GM21381 (cell line): ENCODE data around the gene TUT4.

Experiments
- ATAC-seq: cut with Tn5 transposase; IDR thresholded peaks from one replicate; pipeline ENCODE4 v1.9.1; 2021; ENCODE audit warnings: mild to moderate bottlenecking, moderate library complexity; ENCODE audit not compliant: unreplicated experiment

The TUT4 gene

DNA sequence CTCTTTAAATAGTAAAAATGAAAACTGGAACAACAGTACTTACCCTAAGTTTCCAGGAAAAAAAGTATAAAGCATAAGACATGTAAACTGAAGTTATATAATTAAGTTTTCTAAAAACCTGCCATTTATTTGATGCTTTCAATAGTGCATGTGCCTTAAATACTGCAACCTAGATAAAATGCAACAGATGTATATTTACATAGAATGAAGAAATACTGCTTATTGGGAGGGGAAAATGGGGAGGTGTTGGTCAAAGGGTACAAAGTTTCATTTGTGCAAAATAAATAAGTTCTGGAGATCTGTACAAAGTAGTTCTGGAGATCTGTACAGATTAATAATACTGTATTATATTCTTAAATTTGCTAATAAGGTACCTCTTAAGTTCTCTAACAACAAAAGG is 79.9 kb downstream of the TUT4 start:
- ATAC-seq: no peak

DNA sequence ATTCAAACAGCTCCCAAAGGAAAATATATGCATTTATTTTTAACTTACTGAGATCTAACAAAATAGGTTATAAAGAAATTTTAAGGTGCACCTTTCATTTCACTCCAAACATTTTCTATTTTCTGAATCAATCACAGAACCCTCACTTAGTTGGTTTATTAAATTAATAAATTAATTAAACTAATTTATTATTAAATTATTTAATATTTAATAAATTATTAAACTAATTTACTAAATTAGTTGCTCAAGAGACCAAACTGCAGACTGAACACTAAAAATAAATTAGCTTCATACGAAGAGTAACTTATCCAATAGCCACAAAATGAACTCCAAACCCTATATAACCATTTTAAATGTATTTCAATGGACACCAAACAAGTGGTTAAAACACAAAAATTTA is 80.5 kb downstream of the TUT4 start:
- ATAC-seq: no peak

DNA sequence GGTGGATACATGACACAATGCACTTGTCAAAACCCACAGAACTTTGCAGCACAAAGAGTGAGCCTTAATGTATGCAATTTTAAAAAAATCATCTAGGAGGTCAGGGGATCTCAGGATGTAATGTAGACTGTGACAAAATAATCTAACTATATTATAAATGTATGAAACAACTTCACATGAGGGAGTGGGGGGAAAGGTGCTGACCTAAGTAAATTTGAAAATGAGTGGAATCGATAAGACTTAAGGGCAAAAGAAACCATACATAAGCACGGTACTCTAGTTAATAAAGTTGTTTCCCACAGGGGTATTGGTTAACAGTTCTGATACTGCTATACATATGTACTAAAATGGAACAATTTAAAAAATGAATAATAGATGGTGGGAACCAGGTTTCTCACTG is 83.8 kb downstream of the TUT4 start:
- no peak for ATAC-seq

DNA sequence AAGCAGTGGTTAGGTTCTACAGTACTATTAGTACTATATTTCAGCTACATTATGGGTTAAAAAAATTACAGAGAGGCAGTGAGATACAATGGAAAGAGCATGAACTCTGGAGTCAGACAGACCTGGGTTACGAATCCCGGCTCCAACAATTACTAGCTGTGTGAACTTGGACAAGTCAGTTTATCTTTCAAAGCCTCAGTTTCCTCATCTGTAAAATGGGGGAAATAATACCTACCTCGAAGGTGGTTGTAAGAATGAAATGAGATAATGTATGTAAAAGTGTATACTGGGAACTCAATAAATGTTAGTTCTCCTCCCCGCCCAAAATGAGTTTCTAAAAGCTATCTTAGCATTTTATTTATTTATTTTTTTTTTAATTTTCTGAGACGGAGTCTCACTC is 89.0 kb downstream of the TUT4 start:
- ATAC-seq: no peak

DNA sequence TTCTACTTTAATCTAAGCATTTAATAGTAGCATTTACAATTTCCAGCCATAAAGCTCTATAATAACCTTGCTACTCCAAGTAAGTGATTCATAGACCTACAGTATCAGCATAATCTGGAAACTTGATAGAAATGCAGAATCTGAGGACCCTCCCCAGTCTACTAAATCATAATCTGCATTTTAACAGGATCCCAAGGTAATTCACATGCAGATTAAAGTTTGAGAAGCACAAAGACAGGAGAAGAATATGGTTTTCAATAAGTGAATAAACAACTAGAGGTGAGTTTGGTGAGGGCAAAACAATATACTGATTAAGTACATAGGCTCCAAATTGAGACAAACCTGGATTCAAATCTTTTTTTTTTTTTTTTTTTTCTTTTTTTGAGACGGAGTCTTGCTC is 91.1 kb downstream of the TUT4 start:
- ATAC-seq: no peak

DNA sequence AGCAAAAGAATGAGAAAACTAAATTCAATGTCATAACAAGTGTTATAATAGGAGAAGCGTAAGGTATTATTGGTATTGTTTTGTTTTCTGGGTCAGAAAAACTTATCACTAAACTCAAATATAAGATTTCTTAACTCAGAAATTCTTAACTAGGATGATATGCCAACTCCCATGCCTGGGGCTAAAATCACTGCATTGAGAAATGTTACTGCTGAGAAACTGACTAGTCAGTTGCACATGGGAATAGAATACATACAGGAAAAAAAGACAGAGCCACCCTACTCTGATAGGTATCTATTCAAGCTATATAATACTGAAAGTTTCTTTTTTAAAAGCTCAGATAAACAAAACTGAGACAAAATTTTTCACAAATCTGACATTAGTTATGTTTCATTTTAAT is 92.2 kb downstream of the TUT4 start:
- no peak for ATAC-seq

DNA sequence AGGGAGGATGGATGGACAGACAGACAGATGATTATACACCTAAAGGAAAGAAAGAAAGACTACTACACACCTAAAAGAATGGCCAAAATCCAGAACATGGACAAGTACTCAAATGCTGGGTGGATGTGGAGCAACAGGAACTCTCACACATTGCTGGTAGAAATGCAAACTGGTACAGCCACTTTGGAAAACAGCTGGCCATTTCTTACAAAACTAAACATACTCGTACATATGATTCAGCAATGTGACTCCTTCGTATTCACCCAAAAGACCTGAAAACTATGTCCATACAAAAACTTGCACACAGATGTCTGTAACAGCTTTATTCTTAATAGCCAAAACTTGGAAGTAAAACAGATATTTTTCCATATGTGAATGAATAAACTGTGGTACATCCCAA is 97.2 kb downstream of the TUT4 start:
- no peak for ATAC-seq

DNA sequence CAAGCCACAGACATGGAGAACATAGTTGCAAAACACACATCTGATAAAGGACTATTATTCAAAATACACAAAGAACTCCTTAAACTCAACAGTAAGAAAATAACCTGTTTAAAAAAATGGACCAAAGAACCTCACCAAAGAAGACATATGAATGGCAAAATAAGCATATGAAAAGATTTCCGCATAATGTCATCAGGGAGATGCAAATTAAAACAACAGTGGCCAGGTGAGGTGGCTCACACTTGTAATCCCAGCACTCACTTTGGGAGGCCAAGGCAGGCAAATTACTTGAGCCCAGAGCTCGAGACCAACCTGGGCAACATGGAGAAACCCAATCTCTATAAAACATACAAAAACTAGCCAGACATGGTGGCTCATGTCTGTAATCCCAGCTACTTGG is 98.1 kb downstream of the TUT4 start:
- ATAC-seq: no peak

DNA sequence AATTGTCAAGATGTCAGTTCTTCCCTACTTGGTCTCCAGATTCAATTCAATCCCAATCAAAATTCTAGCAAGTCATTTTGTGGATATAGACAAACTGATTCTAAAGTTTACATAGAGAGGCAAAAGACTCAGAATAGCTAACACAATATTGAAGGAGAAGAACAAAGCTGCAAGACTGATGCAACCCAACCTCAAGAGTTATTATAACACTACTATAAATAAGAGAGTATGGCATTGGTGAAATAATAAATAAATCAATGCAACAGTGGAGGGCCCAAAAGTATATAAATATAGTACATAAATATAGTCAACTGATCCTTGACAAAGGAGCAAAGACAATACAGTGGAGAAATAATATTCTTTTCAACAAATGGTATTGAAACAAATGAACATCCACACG is 98.8 kb downstream of the TUT4 start:
- ATAC-seq: no peak

DNA sequence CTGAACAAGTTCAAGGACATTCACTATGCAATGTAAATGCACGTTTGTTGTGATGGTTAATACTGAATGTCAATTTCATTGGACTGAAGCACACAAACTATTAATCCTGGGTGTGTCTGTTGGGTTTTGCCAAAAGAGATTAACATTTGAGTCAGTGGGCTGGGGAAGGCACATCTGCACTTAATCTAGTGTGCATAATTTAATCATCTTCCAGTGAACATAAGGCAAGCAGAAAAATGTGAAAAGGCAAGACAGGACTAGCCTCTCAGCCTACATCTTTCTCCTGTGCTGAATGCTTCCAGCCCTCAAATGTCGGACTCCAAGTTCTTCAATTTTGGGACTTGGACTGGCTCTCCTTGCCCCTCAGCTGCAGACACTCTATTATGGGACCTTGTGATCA is 108.4 kb downstream of the TUT4 start:
- no peak for ATAC-seq

DNA sequence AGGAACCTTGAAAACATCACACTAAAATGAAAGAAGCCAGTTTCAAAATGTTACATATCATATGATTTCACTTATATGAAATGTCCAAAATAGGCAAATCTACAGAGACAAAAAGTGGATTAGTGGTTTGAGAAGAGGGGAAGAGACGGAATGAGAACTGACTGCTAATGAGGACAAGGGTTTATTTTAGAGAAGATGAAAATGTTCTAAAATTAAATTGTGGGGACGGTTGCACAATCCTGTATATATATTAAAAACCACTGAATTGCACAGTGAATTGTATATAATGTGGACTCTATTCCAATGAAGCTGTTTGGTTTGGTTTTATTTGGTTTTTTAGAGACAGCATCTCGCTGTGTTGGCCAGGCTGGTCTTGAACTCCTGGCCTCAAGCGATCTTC is 112.9 kb downstream of the TUT4 start:
- ATAC-seq: no peak

DNA sequence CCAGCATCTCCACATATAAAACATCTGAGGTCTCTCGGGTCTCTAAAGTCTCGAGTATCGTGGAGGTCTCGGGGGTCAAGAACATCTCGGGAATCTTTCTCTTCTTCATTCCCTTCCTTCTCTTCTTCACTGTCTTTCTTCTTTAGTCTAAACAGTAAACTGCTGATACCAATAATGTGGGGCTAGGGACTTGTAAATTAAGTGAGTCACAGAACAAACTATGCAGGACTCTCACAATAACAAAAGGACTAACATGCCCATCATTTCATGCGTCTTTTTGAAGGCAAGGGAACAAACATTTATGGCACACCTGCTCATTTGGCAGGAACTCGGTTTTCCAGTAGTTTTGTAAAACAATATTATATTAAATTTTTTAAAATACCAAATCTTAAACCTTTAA is 116.1 kb downstream of the TUT4 start:
- no peak for ATAC-seq

DNA sequence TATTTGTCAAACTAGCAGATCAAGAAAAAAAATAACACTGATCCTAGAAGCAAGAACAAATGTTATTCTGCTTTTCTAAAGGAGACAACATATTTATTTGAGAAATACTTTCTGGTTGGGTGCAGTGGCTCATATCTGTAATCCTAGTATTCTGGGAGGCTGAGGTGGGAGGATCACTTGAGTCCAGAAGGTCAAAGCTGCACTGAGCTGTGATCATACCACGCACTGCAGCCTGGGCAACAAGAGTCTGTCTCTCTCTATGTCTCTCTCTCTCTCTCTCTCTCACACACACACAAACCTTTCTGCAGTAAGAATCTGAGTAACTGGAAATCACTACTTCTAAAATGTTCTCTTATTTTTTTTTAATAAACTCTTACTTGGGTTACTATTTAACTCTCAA is 117.2 kb downstream of the TUT4 start:
- no peak for ATAC-seq

DNA sequence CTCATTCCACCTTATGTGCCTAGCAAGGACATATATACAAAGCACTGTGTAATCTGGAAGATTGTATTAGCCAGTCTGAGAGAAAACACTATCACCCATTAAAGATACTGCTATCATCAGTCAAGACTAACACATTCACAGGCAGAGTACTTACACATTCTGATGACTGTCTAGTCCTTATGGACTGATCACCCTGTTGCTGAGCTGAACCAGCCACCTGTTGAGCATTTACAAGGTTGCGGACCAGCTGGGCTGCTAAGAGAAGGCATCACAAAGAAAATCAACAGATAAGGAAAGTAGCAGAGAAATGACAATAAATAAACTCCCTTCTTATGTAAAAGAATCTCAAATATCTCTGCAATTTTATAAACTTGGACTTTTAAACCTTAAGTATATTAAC is 117.7 kb downstream of the TUT4 start:
- no peak for ATAC-seq

DNA sequence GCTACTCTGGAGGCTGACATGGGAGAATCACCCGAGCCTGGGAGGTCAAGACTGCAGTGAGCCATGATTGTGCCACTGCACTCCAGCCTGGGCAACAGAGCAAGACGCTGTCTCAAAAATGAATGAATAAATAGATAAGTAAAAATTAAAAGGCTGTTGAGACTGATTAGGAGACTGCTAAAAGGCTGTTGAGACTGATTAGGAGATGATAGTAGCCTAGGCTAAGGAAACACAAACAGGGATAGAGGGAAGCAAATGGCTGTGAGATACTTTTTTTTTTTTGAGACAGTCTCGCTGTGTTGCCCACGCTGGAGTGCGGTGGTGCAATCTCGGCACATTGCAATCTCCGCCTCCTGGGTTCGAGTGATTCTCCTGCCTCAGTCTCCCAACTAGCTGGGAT is 120.1 kb downstream of the TUT4 start:
- ATAC-seq: no peak

DNA sequence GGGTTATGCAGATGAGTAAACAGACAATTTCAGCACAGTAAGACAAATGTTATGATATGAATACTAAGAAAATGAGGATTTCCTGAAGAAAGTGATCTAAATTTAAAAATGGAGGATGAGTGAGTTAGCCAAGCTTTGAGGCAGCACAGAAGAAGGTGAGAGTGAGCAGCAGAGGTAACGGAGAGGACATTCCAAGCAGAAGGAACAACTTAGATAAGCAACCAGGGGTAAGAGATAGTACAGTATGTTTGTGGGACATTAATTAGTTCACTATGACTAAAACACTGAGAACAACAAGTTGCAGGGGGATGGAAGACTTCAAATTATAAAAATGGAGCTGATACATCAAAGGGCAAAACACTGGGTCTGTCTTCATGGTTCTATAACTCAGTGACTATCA is 125.7 kb downstream of the TUT4 start:
- ATAC-seq: no peak

DNA sequence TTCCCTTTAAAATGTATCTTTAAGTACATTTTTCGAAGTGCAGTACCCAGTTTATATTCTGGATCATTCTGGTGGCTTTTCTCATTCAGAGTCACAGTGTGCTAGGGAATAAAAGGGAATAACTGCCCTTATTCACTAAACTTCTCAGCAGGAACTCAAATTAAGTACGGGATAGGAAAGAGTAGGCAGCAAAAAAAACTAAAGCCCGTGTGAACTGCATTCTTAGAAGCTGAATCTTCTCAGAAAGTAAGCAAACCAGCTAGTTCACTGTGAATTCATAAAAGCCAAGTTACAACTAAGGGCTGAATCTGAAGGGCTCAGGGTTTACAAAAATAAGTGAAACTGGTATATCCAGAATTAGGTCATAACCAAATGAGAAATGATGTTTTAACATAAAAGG is 126.5 kb downstream of the TUT4 start:
- ATAC-seq: no peak

DNA sequence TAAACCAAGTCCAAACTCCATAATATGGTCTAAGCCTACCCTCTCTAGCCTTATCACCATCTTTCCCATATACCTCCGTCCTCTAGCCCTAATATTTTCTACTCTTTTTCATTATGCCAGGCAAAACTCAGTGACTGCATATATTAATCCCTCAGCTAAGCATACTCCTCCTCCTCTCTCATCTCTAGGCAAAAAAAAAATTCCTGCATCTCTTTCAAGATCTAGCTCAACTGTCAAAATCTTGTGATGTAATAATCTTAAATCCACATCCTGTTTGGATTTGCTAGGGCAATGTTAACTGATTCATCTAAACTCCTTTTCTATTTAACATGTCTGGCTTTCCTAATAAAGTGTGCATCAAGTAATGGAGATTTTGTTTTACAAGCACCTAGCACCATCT is 128.1 kb downstream of the TUT4 start:
- ATAC-seq: no peak

DNA sequence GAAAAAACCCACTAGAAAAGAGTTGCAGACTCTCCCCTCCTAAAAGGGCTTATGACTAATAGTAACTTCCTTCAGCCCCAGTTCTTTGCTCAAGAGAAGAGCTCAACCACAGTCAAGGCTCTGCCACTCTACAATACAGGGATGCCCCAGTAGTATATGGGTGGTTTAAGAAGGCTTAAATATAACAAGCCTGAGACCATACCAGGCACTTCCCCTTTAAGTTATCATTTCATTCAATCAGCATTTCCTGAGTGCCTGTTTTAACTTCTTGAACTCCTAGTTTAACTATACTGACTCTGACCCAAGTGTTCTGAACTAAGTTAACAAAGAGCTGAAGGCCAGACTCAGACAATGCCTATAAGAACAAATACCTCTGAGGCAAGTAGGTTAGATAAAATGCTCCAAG is 128.7 kb downstream of the TUT4 start:
- ATAC-seq: no peak

DNA sequence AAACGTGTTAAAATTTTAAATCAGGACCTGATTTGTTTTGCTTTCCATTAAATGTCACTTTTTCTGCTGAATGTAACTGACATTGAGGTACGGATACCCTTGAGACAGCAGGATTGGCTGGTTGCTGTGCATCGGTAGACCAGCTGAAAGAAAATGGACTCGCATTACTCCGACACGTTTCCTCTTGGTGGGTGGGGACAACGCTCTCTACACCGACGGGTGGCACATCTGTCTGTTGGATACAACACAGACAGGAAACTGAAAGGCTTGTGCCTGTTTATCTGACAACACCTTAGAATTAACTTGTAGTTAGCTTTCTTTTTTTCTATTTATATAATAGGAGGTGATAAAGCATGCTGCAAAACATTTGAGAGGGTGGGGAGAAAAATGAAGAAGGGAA is 129.1 kb downstream of the TUT4 start:
- no peak for ATAC-seq

DNA sequence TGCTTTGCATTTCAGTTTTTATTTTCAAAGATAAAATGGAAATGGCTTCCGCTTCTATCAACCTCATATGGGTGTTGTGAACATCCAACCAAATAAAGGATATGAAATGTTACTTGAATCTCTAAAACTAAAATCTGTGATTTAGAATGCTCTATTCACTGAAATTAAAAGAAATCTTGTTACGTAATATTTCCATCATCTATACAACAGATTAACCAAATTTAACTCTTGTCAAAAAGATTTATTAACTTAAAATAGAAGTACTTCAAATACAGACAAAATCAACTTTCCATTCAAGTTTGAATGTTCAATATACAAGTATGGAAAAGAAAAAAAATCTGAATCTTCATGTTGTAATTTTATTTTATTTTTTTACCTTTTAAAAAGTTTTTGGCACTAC is 129.8 kb downstream of the TUT4 start:
- no peak for ATAC-seq

DNA sequence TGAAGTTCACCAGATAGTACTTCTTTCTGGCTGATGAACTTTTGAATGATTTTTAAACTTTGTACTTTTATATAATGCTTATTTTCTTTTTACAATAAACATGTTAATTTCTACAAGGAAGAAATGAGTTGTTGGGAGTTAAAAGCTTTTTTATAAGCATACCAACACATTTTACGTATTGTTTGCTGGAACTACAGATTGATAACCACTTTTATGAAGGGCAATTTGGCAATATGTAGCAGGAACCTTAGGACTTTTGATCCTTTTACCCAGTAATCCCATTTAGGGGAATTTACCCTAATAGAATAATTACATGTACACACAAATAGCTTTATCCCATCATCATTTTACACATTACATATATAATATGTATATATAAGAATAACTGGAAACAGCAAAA is 132.2 kb downstream of the TUT4 start:
- no peak for ATAC-seq

DNA sequence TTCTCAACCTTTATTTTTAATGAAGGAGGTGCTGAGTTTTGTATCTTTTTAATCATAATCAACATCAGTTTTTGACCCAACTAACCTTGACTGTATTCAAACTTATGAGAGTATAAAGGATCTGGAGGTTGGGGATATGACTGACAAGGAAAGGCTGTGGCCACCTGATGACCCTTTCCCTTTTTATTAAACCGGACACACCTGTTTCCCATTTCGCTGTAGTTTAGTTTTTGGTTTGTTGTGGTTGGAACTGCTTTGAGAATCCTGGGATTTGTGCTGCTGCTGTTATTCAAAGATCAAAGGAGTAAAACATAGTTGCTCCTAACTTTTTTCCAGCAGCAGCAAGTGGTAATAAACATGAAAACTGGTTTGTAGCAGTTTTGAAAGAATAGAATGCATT is 136.1 kb downstream of the TUT4 start:
- no peak for ATAC-seq

DNA sequence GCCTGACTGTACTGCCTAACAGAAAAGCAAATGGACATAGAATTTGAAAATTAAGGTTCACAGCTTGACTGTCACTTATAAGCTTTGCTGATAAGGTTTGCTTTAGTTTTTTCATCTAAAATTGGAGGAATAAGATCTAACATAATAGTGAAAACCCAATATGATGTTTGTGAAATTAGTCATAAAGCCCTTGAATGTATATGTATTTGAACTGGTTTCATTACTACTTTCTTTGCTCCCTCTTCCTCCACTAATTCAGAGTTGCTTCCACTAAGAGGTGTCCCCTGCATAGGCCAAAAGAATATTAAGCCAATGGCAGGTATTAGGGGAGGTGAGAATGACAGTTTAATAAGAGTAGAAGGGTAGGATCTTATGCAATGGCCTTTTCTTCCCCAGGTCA is 137.9 kb downstream of the TUT4 start:
- ATAC-seq: no peak
